HG03342 (cell line): ENCODE results near the gene CTSD.
"Not testable (repeated sequence)": the region's sequence is repeated elsewhere in the genome, so short reads cannot be mapped to it uniquely, and the experiment has no call there.

Experiments used
- ATAC-seq: cut with Tn5 transposase; IDR thresholded peaks from one replicate; pipeline ENCODE4 v1.9.1; 2021; ENCODE audit warnings: mild to moderate bottlenecking, moderate library complexity; ENCODE audit not compliant: unreplicated experiment

Gene CTSD

DNA sequence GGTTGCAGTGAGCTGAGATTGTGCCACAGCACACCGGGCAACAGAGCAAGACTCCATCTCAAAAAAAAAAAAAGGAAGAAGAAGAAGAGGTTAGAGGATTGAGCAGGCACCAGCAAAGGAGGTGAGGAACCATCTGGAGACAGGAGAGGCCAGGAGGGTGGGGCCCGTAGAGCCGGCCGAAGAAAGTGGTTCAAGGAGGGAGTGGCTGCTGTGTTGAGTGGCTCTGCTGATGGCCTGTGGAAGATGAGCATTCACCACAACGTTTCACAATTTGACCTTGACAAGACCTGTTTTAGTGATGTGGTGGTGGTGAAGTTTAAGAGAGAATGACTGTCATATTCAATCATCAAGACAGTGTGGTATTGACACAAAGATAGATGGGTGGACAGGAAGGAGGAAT lies 6.8 kb upstream of the CTSD start:
- ATAC-seq: no peak

DNA sequence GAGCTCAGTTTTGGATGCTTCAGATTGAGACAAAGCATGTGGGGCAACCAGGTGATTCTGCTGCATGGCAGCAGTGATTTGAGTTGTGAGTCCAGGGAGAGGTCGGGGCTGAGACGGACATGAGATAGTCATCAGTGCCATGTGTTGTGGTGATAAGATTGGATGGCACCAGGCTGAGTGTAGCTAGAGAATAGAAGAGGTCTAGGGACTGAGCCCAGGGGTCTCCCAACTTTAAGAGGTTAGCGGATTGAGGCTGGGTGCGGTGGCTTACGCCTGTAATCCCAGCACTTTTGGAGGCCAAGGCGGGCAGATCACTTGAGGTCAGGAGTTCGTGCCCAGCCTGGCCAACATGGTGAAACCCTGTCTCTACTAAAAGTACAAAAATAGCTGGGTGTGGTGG lies 6.3 kb upstream of the CTSD start:
- no peak for ATAC-seq

DNA sequence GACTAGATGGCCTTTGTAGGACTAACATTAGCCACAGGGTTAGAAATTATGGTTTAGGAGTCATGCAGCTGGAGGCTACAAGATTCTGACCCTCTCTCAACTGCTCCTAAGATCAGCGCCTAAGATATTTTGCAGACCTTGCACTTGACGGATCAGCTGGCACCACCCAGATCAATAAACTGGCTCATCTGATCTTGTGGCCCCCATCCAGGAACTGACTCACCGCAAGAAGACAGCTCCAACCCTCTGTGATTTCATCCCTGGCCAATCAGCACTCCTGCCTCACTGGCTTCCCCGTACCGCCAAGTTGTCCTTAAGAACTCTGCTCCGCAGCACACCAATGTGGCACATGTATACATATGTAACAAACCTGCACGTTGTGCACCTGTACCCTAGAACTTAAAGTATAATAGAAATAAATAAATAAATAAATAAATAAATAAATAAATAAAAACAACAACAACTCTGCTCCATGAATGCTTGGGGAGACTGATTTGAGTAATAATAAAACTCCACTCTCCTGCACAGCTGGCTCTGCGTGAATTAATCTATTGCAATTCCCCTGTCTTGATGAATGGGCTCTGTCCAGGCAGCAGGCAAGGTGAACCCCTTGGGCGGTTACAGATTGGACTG lies 5.7 kb upstream of the CTSD start:
- ATAC-seq: not testable (repeated sequence)

DNA sequence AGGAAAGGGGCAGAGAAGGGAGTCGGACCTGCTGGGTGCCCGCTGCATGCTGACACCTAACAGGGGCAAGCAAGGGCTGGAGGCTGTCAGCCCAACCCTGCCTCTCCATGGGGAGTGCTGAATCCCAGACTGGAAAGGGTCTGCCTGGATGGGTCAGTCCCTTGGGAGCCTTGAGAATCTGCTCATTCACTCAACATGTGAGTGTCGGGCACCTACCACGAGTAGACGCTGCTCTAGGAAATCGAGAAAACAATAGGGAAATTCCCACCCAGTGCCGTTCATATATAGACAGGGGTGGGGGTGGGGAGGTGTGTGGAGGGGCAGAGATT lies 4.4 kb upstream of the CTSD start:
- ATAC-seq: no peak

DNA sequence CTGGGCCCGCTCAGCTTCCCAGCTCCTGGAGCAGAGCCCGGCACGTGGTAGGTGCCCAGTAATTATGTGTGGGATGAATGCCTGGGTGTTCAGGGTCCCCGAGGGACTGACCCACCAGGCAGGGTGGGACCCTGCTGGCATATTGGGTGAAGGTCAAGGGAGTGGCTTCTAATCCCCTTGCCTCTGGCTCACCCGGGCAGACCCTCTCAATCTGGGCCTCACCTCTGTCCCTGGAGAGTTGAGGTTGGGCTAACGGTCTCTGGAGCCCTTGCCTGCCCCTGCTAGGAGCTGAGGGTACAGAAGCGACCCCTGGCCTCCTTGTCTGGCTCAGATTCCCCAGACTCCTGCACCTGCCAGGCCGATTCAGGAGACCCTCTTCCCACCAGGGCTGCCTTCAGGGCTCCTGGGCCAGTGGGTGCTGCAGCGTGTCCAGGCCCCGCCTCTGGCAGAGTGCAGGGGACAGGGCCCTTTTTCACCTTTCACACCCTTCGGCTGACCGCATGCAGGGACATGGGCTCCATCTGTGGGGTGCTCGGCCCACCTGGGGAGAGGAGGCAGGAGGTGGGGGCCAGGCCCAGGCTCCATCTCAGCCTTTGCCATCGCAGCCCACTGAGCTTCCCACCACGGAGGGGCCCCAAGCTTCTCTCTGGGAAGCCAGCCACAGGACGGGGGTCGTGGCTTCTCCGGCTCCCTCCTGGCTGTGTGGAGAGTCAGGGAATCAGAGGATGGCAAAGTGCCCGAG lies 3.8 kb upstream of the CTSD start:
- no peak for ATAC-seq

DNA sequence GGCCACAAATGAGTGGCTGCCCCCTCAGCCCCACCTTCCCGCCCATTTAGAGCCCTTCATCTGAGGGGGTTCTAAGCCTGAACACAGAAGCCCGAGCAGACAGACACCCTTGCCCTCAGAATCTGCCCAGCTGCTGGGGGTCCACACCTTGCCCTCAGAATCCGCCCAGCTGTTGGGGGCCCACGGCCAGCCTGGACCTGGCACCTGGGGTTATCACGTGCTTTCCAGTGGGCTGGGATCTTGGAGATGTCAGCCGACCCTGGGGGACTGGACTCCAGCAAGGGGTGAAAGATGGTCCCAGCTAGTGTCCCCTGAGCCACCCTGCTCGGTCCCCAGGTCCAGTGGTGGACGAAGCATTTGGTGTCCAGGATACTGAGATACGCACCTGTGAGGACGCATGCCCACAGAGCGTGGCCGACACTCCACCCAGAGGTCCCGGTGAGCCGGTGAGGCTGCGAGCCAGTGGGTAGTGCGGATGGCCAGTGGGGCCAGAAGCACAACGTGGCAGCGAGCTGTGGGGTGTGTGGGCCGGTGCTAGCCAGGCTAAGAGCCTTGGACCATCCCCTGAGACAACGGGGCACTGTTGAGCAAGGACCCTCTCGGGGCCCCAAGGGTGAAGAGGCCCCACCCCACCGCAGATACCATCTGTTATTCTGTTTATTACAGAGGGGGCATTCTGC lies 3.1 kb upstream of the CTSD start:
- ATAC-seq: no peak

DNA sequence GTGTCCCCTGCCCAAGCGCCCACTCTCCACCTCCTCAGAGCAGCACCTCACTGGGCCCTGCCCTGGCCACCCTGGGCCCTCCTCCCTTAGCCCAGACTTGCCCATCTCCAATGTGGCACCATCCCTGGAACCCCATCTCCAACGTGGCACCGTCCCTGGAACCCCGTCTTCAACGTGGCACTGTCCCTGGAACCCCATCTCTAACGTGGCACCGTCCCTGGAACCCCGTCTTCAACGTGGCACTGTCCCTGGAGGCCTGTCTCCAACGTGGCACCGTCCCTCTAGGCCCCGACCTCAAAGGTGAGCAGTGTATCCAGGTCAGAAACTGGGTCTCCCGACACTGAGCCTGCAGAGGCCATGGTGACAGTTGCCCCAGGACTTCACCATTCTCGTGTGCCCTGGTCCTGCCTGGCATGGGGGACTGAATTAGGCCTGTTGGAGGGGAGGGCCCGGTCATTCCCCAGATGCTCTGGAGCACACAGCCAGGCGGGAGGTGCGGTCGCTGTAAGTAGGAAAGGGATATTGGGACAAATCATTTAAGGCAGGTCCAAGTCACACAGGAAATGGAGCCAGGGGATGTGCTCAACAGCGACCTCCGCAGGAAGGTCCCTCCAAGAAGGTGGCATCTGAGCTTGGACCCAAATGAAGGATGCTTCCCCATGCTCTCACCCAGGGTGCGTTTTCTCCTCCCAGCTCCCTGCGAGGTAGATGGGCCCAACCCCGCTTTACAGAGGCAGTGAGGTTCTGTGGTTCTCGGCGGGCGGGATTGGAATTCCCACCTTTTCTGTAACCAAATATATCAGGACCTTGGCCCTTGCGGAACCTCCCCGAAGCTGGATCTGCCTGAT lies 2.4 kb upstream of the CTSD start:
- no peak for ATAC-seq

DNA sequence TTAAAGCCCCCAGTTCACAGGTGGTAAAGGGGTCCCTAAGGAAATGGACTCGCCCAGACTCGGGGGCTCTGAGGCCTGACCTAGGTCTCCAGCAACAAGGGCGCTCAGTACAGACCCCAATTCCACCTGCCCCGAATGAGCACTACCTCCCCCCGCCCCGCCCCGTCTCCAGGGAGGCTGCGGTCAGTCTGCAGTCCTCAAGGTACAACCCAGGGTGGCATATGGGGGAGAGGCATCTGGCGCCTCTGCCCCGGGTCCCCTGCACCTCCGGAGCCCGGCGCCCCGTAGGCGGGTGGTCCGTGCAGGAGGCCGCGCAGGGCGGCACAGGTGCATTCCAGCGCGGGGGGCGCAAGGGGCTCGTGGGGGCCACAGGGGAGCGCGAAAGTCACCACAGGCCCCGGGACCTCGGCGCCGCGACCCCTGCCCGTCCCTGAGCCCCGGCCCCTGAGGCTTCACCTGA lies 361 bp downstream of the CTSD start:
- no peak for ATAC-seq

DNA sequence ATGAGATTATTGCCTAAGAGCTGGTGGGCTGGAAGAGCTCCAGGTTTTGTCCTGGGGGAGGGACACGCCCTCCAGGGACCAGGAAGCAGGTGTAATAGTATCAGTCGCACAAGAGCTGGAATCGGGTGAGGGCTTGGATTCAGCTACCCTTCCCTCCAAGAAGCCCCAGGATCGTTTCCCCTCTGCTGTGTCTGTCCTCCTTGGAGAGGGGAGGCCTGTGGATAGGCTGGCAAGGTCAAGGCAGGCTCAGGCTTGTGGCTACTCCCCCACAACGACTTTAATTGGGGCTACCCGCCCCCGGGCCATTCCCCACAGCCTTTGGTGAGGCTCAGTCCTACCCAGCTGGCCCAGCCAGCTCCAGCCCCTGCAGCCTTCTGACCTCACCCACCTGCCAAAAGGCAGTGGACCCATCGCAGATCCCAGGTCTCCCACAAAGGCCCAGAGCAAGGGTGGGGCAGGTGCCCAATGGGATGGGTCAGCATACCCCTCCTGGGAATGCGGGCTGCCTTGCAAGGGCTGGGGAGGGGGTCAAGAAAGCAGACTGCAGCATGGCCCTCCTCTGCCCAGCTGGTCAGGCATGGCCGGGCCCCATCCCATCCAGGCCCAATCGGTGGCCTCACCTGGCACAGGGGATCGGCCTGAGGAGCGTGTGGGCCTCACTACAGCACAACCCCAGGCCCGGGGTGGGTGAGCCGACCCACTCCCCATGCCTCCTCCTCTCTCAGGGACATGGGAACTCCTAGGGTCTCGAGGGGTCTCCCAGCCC lies 1.0 kb downstream of the CTSD start:
- no peak for ATAC-seq

DNA sequence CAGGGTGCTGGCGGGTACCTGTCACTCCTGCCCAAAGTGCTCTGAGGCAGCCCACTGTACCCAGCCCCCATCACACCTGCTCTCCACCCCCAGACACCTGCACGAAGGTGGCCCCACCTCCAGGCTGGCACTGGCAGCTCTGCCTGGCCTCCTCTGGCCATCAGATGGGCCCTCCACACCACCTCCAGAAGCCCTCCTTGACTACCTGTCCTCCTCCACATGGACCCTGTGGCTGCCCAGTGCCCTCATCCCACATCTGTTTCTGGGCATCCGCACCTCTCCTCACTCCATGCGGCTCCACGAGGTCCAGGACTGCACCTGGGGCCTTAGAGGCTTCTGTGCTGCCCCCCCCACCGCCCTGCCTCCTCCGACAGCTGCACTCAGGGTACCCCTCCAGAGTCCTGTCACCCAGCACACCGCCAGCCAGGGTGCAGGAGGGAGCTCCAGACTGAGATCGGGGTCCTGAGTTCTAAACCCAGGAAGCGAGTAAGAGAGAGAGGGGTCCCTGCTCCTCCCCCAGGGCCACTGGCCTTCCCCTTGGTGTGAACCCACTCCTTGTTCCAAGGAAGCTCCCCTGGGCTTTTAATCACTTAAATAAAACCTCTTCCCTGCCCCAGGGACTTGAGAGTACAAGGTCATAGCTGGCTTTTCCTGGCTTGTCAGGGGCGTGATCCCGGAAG lies 1.7 kb downstream of the CTSD start:
- ATAC-seq: no peak

DNA sequence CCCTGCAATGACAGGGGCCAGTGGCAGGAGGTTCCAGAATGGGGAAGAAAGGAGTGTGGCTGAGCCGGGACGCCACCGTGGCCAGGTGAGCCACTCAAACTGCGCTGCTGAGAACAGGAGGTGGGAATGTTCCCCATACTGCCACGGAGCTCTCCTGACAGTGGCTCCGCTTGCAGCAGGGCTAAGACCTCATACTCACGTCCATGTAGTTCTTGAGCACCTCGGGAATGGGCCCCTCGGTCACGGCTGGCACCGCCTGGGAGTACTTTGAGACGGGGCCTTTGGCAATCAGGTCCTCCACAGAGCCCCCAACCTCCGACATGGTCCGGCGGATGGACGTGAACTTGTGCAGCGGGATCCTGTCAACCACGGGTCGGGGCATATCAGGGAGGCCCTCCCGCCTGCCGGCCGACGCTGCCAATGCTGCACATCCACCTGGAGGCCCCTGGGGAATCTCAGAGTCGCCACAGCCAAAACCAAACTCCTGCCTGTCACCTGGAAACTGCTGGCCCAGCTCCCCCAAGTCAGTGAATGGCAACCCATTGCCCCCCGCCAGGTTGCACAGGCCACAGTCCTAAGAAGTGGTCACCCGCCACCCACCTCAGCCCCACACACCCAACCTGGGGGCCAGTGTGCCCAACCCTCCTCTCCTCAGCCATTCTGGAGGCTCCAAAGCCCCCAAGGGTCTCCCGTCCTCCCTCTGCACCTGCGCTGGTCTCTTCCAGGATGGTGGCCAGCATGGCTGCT lies 2.4 kb downstream of the CTSD start:
- no peak for ATAC-seq

DNA sequence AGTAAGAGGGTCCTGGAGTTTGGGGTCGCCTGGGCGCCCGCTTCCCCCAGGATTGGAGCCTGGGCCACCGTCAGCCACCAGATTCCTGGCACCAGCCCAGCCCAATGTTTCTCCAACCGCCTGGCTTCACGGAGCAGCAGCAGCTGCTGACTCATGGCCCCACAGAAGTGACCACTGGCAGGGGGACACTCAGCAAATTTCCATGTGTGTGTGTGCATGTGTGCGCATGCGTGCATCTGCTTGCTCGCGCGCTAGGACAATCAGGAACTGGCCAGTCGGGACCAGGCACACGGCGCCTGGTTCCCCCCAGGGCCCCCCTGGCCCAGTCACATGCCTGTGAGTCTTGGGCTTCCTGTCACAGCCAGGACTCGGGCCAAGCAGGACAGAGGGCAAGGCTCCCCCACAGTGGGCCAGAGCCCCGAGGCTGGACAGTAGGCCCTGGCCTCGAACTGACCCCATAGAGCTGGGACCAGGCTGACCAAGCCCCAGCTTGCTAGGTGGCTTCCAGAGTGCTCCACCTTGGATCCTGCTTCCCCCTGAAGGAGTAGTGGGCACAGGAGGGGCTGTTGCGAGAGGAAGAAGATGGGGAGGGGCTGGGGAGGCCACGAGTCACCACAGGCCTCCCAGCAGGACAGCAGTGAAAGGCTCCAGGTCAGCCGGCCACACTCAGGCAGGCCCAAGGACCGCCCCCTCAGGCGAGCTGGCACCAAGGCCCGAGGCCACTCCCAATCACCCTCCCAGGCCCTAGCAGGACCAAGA lies 3.2 kb downstream of the CTSD start:
- ATAC-seq: no peak

DNA sequence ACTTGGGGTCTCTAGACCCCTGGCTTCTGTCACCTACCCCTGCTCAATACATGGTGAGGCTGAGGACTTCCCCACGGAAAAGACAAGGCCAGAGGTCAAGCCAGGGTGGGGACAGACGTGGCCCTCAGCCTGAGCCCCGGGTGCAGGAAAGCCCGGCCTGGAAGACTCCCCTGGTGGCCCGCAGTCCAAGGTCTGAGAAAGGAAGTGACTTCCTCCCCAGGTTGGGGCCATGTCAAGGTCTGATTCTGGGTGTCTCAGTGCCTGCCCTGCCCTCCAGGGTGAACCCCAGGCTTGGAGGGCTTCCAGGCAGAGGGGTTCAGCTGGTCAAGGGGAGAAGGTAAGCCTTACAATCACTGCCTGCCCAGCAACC lies 3.9 kb downstream of the CTSD start:
- no peak for ATAC-seq

DNA sequence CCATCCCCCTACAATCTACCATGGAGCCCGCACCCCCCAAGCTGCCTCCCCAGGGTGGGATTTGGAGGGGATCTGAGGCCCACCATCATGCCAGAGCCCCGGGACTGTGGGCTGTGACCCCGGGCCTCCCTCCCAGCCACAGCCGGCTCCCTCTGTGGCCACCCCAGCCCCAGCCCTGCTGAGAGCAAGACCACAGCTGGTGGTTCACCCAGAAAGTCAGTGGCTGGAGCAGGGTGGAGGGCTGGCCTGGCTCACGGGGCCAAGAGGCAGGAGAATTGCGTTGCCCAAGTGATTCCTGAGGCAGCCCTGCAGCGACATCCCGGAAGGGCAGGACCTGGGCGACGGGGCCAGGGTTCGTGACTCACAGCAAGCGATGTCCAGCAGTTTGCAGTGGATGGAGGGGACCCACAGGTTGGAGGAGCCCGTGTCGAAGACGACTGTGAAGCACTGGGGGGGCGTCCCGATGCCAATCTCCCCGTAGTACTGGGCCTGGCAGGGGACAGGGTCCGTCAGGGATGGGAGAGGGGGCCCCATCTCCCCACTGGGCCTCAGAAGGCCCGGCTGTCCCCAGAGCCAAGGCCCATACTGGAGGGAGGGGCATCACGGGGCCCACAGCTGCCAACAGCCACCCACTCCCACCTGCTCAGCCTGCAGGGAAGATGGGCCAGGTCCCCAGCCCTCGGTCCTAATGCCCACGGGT lies 4.4 kb downstream of the CTSD start:
- ATAC-seq: no peak

DNA sequence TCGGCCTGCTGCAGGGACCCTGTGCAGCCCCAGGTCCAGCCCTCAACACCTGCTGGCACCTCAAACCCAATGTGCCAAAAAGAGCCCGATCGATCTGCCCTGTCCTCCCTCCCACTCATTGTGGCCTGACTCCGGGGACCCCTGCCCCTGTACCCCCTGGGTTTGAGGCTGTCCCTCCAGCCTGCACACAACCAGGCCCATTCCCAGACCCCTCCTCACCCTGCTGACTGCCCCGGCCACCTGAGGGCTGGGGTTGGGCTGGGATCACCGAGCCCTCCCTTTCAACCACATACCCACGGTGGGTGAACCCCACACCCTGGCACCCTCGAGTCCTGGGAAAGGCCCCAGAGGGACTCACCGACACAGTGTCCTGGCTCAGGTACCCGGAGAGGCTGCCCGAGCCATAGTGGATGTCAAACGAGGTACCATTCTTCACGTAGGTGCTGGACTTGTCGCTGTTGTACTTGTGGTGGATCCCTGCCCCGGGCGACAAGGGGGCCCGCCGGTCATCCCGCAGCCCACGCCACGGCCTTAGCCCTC lies 5.0 kb downstream of the CTSD start:
- no peak for ATAC-seq

DNA sequence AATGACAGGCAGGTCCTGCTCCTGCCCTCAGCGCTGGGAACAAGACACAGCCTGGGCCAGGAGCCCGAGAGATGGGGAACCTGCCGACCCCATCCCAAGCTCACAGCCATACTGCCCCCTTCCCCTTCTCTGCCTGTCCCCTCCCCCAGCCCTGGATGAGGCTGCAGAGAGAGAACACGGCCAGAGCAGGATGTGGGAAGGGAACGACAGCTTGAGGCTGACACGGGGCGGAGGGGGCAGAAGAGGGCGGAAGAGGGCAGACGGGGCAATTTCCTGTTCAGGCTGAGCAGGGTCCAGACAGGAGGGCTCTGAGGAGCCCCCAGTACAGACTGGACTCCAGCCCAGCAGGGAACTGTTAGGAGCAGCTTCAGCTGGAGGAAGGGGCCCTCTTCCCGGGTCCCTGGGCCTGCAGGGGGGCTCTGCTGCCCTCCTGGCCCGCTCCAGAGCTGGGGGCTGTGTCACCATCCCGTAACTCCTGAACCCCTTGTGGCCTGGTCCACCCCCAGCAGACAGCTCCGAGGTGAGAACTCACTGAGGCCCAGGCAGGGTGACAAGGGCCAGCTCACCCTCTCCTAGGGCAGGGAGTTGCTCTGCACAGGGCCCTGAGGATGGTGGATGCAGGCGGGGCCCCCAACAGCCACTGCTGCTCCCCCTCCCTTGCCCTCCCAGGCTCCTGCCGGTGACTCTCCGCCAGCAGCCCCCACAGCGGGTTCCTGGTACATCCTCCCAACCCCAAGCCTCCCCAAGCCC lies 5.7 kb downstream of the CTSD start:
- ATAC-seq: no peak
